Testis (tissue), 2 donors: ENCODE measurements around the gene ASCL1.

Experiments used
- POLR2A ChIP-seq: fragments of 450-650 bp; IDR thresholded peaks from one replicate; pipeline ENCODE4 v1.6.1; 2017; ENCODE audit warnings: antibody characterized with exemption, mild to moderate bottlenecking, moderate library complexity
- TF ChIP-seq, protein P1 (sequence below), 3 experiments: fragments of 450-650 bp in 2 of 3; fragments of 200-600 bp in 1 of 3; sonication (generic) in 1 of 3; IDR thresholded peaks; one replicate each; pipeline ENCODE4 v1.5.1; 2016 to 2019; ENCODE audit warnings: antibody characterized with exemption in 3 of 3, mild to moderate bottlenecking in 2 of 3, moderate library complexity in 1 of 3

DNA sequence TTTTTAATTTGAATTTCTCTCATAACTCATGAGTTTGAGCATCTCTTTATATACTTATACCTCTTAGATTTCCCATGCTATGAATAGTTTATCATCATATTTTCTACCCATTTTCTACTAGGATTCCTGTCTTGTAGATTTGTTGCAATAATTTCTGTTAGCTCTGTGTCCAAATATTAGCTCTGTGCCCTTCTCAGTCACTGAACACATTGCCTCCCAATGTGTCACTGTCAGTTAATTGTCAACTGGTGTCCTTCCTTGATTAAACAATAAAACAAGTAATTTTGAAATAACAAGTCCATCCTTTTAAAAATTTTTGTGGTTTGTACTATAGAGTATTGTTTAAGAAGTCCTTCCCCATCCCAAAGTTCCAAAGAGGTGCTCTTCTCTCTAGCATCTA lies 36.2 kb upstream of the ASCL1 start:
- TF ChIP-seq, protein P1, sequence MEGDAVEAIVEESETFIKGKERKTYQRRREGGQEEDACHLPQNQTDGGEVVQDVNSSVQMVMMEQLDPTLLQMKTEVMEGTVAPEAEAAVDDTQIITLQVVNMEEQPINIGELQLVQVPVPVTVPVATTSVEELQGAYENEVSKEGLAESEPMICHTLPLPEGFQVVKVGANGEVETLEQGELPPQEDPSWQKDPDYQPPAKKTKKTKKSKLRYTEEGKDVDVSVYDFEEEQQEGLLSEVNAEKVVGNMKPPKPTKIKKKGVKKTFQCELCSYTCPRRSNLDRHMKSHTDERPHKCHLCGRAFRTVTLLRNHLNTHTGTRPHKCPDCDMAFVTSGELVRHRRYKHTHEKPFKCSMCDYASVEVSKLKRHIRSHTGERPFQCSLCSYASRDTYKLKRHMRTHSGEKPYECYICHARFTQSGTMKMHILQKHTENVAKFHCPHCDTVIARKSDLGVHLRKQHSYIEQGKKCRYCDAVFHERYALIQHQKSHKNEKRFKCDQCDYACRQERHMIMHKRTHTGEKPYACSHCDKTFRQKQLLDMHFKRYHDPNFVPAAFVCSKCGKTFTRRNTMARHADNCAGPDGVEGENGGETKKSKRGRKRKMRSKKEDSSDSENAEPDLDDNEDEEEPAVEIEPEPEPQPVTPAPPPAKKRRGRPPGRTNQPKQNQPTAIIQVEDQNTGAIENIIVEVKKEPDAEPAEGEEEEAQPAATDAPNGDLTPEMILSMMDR (IDR thresholded peaks at IDR 0.05): no peak
- no peak for TF ChIP-seq POLR2A
